Measurements from ENCODE around the gene NAIF1.
A peak's percentile ranks its signal among the peaks of the same experiment; 100 is the strongest.

DNA sequence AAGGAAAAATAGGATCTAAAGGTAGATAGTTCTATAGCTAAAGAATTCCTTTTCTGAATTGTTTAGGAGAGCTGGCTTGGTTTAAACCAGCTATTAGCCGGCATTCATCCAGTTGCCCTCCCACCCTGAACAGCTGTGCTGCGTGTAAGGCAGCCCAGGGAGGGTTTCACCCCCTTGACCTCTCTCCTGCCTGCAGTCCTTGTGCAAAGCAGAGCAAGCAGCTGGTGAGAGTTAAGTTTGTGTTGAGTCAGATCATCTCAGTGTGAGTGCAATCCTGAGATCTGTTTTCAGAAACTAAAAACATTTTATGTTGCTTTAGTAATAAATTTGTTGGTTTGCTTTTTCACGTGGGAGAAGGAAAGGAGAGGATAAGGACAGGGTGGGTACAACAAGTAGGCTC lies 13.9 kb upstream of the NAIF1 start:
- TF ChIP-seq POLR2A (IDR thresholded peaks at IDR 0.05), result no peak
- TF ChIP-seq, protein P1, sequence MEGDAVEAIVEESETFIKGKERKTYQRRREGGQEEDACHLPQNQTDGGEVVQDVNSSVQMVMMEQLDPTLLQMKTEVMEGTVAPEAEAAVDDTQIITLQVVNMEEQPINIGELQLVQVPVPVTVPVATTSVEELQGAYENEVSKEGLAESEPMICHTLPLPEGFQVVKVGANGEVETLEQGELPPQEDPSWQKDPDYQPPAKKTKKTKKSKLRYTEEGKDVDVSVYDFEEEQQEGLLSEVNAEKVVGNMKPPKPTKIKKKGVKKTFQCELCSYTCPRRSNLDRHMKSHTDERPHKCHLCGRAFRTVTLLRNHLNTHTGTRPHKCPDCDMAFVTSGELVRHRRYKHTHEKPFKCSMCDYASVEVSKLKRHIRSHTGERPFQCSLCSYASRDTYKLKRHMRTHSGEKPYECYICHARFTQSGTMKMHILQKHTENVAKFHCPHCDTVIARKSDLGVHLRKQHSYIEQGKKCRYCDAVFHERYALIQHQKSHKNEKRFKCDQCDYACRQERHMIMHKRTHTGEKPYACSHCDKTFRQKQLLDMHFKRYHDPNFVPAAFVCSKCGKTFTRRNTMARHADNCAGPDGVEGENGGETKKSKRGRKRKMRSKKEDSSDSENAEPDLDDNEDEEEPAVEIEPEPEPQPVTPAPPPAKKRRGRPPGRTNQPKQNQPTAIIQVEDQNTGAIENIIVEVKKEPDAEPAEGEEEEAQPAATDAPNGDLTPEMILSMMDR (IDR thresholded peaks at IDR 0.05), result no peak
- peak in 1 of 3 donors; percentile 42 for TF ChIP-seq POLR2AphosphoS5 (IDR thresholded peaks at IDR 0.05)
- TF ChIP-seq EP300 (IDR thresholded peaks at IDR 0.05; ENCODE audit: low read depth), result no peak

All from transverse colon (tissue), 4 donors.